SK-N-MC (cell line): Measurements from ENCODE around the gene ANTXR1.

ENCODE experiments used
- DNase-seq: peaks from one replicate; pipeline ENCODE4 v3.0.0-alpha.2; 2011; ENCODE audit warnings: low read depth, low spot score
- H3K27ac ChIP-seq: fragments of 200-600 bp; sonication (generic); 2 replicates; pipeline ENCODE4 v1.5.1; 2016; ENCODE audit warnings: mixed run types
- H3K36me3 ChIP-seq: fragments of 200-600 bp; sonication (generic); 2 replicates; pipeline ENCODE4 v1.6.1; 2017; ENCODE audit warnings: antibody characterized with exemption, low read length, mixed read lengths; ENCODE audit not compliant: insufficient read depth
- H3K4me3 ChIP-seq: fragments of 200-600 bp; sonication (generic); 2 replicates; pipeline ENCODE4 v1.5.1; 2016
- H3K9ac ChIP-seq: fragments of 200-600 bp; sonication (generic); 2 replicates; pipeline ENCODE4 v1.8.0; 2017; ENCODE audit warnings: mixed run types, mixed read lengths; ENCODE audit not compliant: insufficient read length
- H3K9me3 ChIP-seq: fragments of 200-600 bp; sonication (generic); 2 replicates; pipeline ENCODE4 v1.6.1; 2017; ENCODE audit warnings: low read depth, mild to moderate bottlenecking, antibody characterized with exemption, low read length, moderate library complexity, mixed read lengths
- EZH2 ChIP-seq: fragments of 200-600 bp; sonication (generic); IDR thresholded peaks from one replicate; pipeline ENCODE4 v1.6.1; 2017; ENCODE audit warnings: antibody characterized with exemption
- FOXP2 ChIP-seq: optimal IDR thresholded peaks from 2 replicates; pipeline ENCODE3; 2011; ENCODE audit warnings: mild to moderate bottlenecking, moderate library complexity; ENCODE audit not compliant: insufficient read depth; ENCODE audit errors: extremely low read length, control extremely low read depth
- POLR2AphosphoS5 ChIP-seq: IDR thresholded peaks from 2 replicates; pipeline ENCODE4 v1.6.1; 2012; ENCODE audit warnings: mild to moderate bottlenecking, low read depth, low read length, borderline replicate concordance

The ANTXR1 gene

GRCh38 chr2:69012310-69013141 is 453 bp upstream of the ANTXR1 start:
- Histone ChIP-seq H3K9ac (peak overlapping the region; percentile 83), H3K4me3 (peak overlapping the region; percentile 94), H3K27ac (no peak overlapping the region), H3K36me3 (no peaks in the 10 kb centered on the region), H3K9me3 (no peaks in the 10 kb centered on the region)
- TF ChIP-seq FOXP2, result no peak
- TF ChIP-seq EZH2, result no peak
- no peak for TF ChIP-seq POLR2AphosphoS5
- no peak for DNase-seq

GRCh38 chr2:69013840-69014821 is 1.2 kb downstream of the ANTXR1 start:
- H3K4me3 ChIP-seq, result peak overlapping the region; percentile 94
- DNase-seq, result no peak
- no peak overlapping the region; the same call in 1 of the 2 replicates for H3K27ac ChIP-seq

DNA sequence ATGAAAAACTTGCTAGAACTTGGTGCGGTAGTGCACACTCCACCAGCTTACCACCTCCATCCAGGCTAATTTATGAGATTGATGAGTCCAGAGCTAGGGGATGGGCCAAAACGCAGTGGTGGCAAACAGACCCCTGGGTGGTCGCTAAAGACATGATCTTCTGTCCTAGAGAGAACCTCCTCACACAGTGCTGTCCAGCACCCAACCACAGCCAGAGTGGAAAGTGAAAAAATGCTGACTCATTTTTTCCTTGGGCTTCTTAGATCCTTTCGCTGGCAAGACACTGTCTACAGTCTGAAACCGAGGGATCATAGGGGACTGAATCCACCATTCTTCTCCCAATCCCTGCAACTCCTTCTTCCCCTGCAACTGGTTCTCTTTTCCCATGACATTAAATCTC is 4.1 kb downstream of the ANTXR1 start:
- no peak for TF ChIP-seq FOXP2
- TF ChIP-seq POLR2AphosphoS5, result no peak
- no peak for TF ChIP-seq EZH2

More at GRCh38 chr2:69013840-69014821, 1.2 kb downstream of the ANTXR1 start:
- Histone ChIP-seq H3K9ac (peak overlapping the region; percentile 83), H3K9me3 (no peaks in the 10 kb centered on the region), H3K36me3 (no peaks in the 10 kb centered on the region)
- TF ChIP-seq POLR2AphosphoS5, result no peak
- TF ChIP-seq EZH2, result no peak
- TF ChIP-seq FOXP2, result no peak

DNA sequence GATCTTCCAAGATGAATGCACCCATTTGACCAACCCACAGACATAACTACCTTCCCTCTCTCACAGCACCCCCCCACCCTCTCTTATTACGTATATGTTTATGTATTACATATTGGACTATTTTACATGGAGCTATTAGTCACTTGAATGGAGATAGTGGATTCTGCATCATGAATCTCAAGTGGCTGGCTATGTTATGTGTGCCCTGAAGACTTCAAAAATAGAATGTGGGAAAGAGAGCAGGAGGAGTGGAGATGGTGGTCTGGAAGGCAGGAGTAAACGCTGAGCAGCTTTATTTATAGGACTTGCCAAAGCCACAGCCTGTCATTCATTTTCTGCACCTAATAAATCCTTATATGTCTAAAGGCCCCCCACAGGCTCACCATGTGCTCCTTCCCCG is 4.9 kb downstream of the ANTXR1 start:
- Histone ChIP-seq H3K9me3 (no peaks in the 10 kb centered on the region), H3K4me3 (no peak overlapping the region), H3K9ac (no peak overlapping the region), H3K27ac (no peak overlapping the region), H3K36me3 (no peaks in the 10 kb centered on the region)
- no peak for TF ChIP-seq POLR2AphosphoS5
- TF ChIP-seq EZH2, result no peak
- no peak for TF ChIP-seq FOXP2
- DNase-seq, result no peak

More for the DNA sequence above, 4.1 kb downstream of the ANTXR1 start:
- no peak overlapping the region for H3K4me3 ChIP-seq
- H3K36me3 ChIP-seq, result no peaks in the 10 kb centered on the region
- H3K9ac ChIP-seq, result no peak overlapping the region
- no peak overlapping the region for H3K27ac ChIP-seq
- no peak for DNase-seq
- H3K9me3 ChIP-seq, result no peaks in the 10 kb centered on the region

DNA sequence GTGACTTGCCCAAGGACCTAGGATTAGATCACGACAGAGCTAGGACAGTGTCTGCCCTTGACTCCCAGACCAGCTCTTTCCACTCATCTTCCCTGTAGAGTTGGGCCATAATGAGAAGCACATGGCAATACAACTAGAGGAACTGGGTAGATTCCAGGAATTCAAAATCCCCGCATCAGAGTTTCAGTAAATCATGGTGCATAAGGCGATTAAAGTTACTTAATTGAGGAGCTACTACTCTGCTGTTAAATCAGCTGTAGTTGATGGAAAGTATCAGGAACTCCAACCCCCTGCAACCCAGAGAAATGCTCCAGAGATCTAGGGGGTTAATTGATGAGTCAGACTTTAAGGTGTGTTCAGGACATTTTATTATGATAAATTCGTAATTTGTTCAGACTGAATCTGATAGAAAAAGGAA is 5.7 kb downstream of the ANTXR1 start:
- TF ChIP-seq POLR2AphosphoS5 (no peak), EZH2 (no peak), FOXP2 (no peak)

DNA sequence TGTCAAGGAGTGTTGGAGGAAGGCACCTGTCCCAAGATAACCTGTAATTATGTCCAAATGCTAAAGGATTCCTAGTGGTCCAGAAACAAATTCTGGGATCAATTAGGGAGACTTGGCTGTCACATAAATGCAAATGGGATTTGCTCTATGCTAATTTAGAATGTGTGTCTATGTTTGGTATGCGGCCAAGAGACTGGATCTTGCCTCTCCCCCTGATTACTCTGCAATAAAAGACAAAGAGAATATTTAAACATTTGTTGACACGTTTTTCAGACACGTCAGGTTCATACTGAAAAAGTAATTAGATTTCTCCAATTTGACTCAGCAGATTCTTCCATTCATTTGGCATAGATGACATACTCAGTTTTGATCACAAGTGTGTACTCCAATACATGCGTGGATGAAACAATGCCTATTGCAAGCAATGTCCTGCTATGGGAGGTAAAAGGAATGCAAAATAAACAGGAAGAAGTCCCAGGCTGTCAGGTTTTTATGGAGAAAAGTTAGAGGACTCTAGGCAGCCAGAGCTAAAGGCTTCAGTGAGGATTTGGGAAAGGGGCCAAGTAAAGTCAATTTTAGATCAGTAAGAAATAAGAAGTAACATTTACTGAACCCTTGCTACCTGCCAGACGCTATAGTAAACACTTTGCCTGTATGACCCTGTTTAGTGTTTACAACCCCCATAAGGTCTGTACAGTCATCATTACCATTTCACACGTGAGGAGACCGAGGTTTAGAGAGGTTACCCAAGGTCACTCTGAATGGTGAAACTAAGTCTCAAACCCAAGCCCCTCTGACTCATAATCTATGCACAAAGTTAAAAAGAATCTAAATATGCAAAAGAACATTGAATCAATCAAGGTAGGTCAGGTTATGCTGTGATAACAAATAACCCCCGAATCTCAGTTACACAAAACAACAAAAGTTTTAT is 7.8 kb downstream of the ANTXR1 start:
- H3K4me3 ChIP-seq, result peak overlapping the region; percentile 68
- no peak for TF ChIP-seq FOXP2
- TF ChIP-seq EZH2, result no peak
- TF ChIP-seq POLR2AphosphoS5, result no peak
- H3K27ac ChIP-seq, result peak overlapping the region; percentile 70
- DNase-seq, result no peak
- peak overlapping the region; percentile 30 for H3K9ac ChIP-seq
- 0 out of 2 replicates have a peak, but pooled peaks cover under 1% of the 10 kb centered on the region for H3K36me3 ChIP-seq
- no peaks in the 10 kb centered on the region for H3K9me3 ChIP-seq

More for the DNA sequence above, 5.7 kb downstream of the ANTXR1 start:
- Histone ChIP-seq H3K36me3 (no peaks in the 10 kb centered on the region), H3K27ac (peak overlapping the region; percentile 49; the same call in 1 of the 2 replicates), H3K9me3 (no peaks in the 10 kb centered on the region), H3K9ac (no peak overlapping the region), H3K4me3 (0 out of 2 replicates have a peak overlapping the region, but pooled peaks have one; percentile 13)
- DNase-seq, result no peak

GRCh38 chr2:69021727-69022126 is 8.7 kb downstream of the ANTXR1 start:
- TF ChIP-seq POLR2AphosphoS5 (no peak), FOXP2 (no peak), EZH2 (no peak)
- Histone ChIP-seq H3K9me3 (no peaks in the 10 kb centered on the region), H3K27ac (no peak overlapping the region), H3K4me3 (no peak overlapping the region), H3K36me3 (0 out of 2 replicates have a peak, but pooled peaks cover 6% of the 10 kb centered on the region), H3K9ac (no peak overlapping the region)
- no peak for DNase-seq
